NCI-H1092 (cell line): Measurements from ENCODE around the gene RNF123.
A peak's percentile ranks its signal among the peaks of the same experiment; 100 is the strongest.
"Not testable (repeated sequence)": the region's sequence is repeated elsewhere in the genome, so short reads cannot be mapped to it uniquely, and the experiment has no call there.

Source experiments
- DNase-seq: peaks from one replicate; lab custom pipeline; 2025; lab: John Stamatoyannopoulos, UW

Gene RNF123

DNA sequence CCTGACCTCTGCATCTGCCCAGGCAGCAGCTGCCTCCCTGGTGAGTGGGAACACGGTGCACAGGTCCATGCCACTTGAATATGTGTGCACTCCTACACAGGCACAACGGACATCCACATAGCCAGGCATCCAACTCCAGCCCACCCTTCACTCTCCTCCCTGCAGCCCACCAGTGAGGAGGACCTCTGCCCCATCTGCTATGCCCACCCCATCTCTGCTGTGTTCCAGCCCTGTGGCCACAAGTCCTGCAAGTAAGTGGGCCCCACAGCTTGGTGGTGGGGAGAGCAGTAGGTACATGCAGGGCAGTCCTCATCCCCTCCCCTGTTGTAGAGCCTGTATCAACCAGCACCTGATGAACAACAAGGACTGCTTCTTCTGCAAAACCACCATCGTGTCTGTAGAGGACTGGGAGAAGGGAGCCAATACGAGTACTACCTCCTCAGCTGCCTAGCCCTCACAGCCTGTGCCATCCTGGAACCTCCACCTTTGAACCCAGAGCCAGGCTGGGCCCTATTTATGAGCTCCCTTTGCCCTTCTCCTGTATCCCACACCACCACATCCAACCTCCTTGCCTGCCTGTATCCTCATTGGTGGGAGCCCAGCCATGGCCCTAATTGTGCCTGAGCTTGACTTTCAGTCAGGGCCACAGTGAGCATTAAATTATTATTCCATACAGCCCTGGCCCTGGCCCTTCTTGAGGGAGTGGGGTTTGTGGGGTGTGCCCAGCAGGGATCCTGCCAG is 31.7 kb downstream of the RNF123 start:
- DNase-seq, result no peak

DNA sequence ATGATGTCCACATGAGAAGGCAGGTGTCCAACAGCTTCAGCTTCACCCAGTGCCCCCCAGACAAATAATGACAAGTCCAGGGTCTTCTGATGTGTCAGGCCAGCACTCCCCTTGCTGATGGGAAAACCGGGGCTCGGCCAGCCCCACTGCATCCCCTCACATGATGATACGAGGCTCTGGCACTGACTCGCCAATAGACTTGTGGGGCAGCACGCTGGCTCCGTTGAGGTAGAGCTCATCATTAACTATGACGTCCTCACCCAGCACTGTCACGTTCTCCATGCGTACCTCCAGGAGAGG is 32.2 kb downstream of the RNF123 start:
- DNase-seq, result no peak

GRCh38 chr3:49721896-49722781 is 32.8 kb downstream of the RNF123 start:
- no peak for DNase-seq

DNA sequence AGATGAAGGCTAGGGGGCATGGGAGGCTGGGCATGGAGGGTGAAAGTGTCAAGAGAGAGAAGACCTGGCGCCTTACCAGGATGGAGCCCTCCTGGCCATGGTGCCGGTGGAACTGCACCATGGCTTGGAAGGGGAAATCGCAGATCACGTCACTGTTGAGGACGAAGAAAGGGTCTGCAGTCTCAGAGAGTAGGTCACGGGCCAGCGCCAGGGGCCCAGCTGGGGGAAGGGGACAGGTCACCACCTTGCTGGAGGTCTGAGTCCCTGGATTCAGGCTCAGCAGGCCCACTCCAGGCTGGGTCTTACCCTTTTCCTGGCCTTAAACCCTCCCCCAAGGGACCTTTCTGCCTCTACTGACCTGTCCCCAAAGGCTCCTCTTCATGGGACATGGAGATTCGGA is 33.5 kb downstream of the RNF123 start:
- DNase-seq, result no peak

DNA sequence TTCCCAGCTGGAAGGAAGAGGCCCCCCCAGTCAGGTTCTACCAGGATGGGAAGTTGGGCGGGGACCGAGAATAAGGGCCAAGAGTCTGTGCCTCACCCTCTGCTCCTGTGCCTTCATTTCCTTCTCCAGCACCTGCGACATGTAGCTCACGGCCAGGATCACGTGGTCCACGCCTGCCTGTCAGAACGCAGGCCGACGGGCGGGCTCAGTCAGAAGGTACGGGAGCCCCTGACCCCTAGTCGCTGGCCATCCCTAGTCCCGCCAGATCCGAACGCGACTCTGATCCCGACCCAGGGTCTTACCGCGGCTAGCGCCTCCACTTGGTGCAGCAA is 33.9 kb downstream of the RNF123 start:
- DNase-seq, result no peak

- peak; percentile 92 for DNase-seq
These were observed 34.5 kb downstream of the RNF123 start, which contains the start of gene GMPPB for GRCh38 chr3:49723628-49724551. TSS of gene GMPPB (minus strand) at chr3:49723951. CDS start at chr3:49723726, 225 bp downstream.

DNA sequence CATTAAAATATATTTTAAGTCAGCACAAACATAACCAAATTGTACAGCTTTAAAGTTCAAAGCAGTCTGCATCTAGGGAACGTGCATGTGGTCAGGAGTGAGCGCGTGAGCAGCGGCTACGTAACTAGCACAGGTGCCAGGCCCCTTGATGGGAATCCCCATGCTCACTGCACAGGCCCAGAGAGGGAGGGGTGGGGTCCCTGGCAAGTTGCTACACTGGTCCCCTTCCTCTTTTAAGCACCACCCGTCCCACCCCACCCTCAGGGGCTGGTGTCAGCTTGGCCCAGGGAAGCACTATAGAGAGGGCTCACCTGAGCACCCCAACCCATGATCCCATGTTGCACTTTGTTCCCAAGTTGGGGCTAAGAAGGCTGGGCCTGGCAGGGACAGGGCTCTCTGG is 35.2 kb downstream of the RNF123 start:
- DNase-seq, result no peak

GRCh38 chr3:49725906-49726681 is 36.7 kb downstream of the RNF123 start:
- no peak for DNase-seq

DNA sequence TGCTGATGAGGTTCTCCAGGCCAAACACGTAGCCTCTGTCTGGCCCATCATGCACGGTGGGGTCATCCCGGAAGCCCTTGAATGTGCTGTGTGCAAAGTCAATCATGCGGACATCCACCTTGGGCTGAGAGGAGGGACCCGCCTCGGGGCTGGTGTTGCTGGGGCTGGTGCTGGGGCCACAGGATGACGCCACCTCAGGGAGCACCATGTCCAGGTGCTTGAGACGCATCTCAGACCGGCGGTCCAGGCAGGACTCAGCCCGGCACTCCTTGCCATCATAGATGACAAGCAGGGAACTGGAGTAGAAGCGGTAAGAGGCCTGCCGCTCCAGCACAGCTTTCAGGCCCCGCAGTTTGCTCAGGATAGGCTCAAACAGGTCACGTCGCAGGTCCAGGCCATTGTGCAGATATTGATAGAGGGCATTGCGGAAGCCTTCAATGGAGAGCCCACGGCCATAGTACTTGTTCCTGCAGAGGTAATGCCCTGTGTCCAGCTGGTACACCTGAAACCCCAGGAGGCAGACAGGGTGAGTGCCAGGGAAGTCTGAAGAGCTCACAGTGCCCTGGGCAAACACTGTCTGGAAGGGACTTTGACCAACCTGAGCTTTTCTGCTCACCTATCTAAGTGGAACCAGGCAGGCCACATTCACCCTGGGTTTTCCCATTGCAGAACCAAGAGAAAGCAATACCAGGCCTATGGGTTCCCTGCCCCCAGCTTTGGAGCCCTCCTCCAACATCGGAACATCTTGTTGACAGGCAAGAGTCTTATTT is 38.0 kb downstream of the RNF123 start:
- DNase-seq, result no peak

GRCh38 chr3:49727924-49728361 is 38.6 kb downstream of the RNF123 start:
- no peak for DNase-seq

- no peak for DNase-seq
These were observed 40.7 kb downstream of the RNF123 start for GRCh38 chr3:49729966-49730609.

DNA sequence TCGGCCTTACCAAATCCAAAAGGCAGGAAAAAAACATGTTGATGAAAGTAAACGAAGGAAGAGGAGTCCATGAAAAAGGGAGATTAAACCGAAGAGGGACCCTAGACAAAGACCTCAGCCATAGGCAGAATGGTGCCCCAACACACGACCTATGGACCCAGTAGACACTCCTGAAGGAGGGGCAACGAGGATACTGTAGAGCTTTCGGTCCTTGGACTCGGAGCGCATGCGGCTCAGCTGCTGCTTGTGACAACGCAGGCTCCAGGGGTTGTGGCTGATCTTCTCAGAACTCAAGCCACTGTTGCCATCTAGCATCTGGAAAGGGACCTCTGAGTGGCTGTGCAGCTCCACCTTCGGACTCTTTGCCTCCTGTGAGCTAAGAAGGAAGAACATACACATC is 43.2 kb downstream of the RNF123 start:
- DNase-seq, result no peak

GRCh38 chr3:49733551-49733950 is 44.2 kb downstream of the RNF123 start:
- DNase-seq, result no peak

- DNase-seq, result no peak
These were observed 45.4 kb downstream of the RNF123 start for GRCh38 chr3:49734752-49735151.

- DNase-seq, result no peak
These were observed 48.8 kb downstream of the RNF123 start for GRCh38 chr3:49738067-49738713.

GRCh38 chr3:49740427-49740826 is 51.1 kb downstream of the RNF123 start:
- no peak for DNase-seq

GRCh38 chr3:49745986-49746385 is 56.6 kb downstream of the RNF123 start:
- DNase-seq, result no peak

DNA sequence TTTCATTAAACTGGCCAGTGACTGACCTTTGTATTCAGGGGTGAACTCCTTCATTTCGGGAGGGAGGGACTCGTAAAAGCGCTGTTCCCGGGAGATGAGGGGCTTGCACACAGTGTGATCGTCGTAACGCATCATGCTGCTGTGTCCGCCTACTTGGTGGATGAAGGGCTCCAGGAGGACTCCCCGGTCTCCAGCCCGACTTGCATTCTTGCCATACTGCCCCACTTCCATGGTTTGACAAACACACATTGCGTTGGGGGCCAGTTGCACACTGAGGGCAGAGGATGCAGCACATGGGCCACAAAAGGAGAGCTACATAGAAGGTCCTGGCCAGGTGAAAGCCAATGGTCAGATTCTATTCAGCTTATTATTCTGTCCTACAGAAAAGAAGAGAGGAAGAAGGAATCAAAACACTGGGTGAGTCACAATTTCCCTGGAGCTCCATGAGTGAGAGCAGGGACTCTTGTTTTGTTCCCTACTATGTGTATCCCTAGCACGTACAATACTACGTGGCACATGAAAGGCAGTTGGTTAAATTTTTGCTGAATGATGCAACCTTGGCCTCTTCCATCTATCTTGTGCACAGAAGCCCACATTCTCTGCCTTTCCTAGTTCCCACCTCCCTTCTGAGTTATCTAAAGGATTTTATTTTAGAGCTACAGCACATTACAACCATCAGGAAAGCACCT is 58.6 kb downstream of the RNF123 start:
- DNase-seq, result no peak

- DNase-seq, result not testable (repeated sequence)
These were observed 59.5 kb downstream of the RNF123 start for GRCh38 chr3:49748874-49749273.
